ENCODE measurements around the gene CABCOCO1.
"Not testable (repeated sequence)": the region's sequence is repeated elsewhere in the genome, so short reads cannot be mapped to it uniquely, and the experiment has no call there.

CABCOCO1 gene

GRCh38 chr10:61643316-61643751, 19.4 kb upstream of the CABCOCO1 start:
- peak; percentile 48 for DNase-seq

GRCh38 chr10:61653699-61654098, 9.0 kb upstream of the CABCOCO1 start:
- DNase-seq: no peak

GRCh38 chr10:61655335-61655851, 7.3 kb upstream of the CABCOCO1 start:
- no peak for DNase-seq

- no peak for DNase-seq
Observed at GRCh38 chr10:61663466-61663865, 737 bp downstream of the CABCOCO1 start.

- no peak for DNase-seq
Observed at GRCh38 chr10:61664985-61665384, 2.3 kb downstream of the CABCOCO1 start.

- DNase-seq: no peak
Observed at GRCh38 chr10:61669161-61669725, 6.5 kb downstream of the CABCOCO1 start.

GRCh38 chr10:61669849-61670248, 7.1 kb downstream of the CABCOCO1 start:
- no peak for DNase-seq

GRCh38 chr10:61673360-61673759, 10.6 kb downstream of the CABCOCO1 start:
- no peak for DNase-seq

GRCh38 chr10:61682323-61682722, 19.6 kb downstream of the CABCOCO1 start:
- DNase-seq: no peak

- DNase-seq: no peak
Observed at GRCh38 chr10:61683319-61683718, 20.6 kb downstream of the CABCOCO1 start.

- no peak for DNase-seq
Observed at GRCh38 chr10:61684894-61685507, 22.3 kb downstream of the CABCOCO1 start.

GRCh38 chr10:61688551-61689308, 26.0 kb downstream of the CABCOCO1 start:
- DNase-seq: no peak

GRCh38 chr10:61691667-61692066, 28.9 kb downstream of the CABCOCO1 start:
- not testable (repeated sequence) for DNase-seq

GRCh38 chr10:61692447-61693010, 29.8 kb downstream of the CABCOCO1 start:
- DNase-seq: no peak

GRCh38 chr10:61698968-61699655, 36.4 kb downstream of the CABCOCO1 start:
- no peak for DNase-seq

GRCh38 chr10:61701055-61701705, 38.5 kb downstream of the CABCOCO1 start:
- DNase-seq: no peak

GRCh38 chr10:61701706-61702105, 39.0 kb downstream of the CABCOCO1 start:
- DNase-seq: no peak

- DNase-seq: no peak
Observed at GRCh38 chr10:61702584-61702983, 39.9 kb downstream of the CABCOCO1 start.

- DNase-seq: no peak
Observed at GRCh38 chr10:61705022-61705613, 42.4 kb downstream of the CABCOCO1 start.

GRCh38 chr10:61708846-61709245, 46.1 kb downstream of the CABCOCO1 start:
- no peak for DNase-seq

- DNase-seq: not testable (repeated sequence)
Observed at GRCh38 chr10:61712105-61712504, 49.4 kb downstream of the CABCOCO1 start.

- DNase-seq: not testable (repeated sequence)
Observed at GRCh38 chr10:61719475-61719874, 56.7 kb downstream of the CABCOCO1 start.

All from COR-L47 (cell line).